HG03460 (cell line): ENCODE data around the gene SYNDIG1.

Source experiments
- ATAC-seq: cut with Tn5 transposase; IDR thresholded peaks from one replicate; pipeline ENCODE4 v1.9.1; 2021; ENCODE audit not compliant: unreplicated experiment

Gene SYNDIG1

GRCh38 chr20:24669701-24670100 is 200.3 kb downstream of the SYNDIG1 start:
- ATAC-seq, result no peak

- no peak for ATAC-seq
Measured at GRCh38 chr20:24670341-24670872, 201.0 kb downstream of the SYNDIG1 start.

GRCh38 chr20:24670981-24671380 is 201.6 kb downstream of the SYNDIG1 start:
- ATAC-seq, result no peak

- ATAC-seq, result no peak
Measured at GRCh38 chr20:24672181-24672880, 202.9 kb downstream of the SYNDIG1 start.

- no peak for ATAC-seq
Measured at GRCh38 chr20:24672886-24673677, 203.7 kb downstream of the SYNDIG1 start.

GRCh38 chr20:24673678-24674570 is 204.5 kb downstream of the SYNDIG1 start:
- no peak for ATAC-seq

- no peak for ATAC-seq
Measured at GRCh38 chr20:24674921-24675605, 205.6 kb downstream of the SYNDIG1 start.

- no peak for ATAC-seq
Measured at GRCh38 chr20:24675651-24676352, 206.4 kb downstream of the SYNDIG1 start.

- no peak for ATAC-seq
Measured at GRCh38 chr20:24676353-24676977, 207.0 kb downstream of the SYNDIG1 start.

- ATAC-seq, result no peak
Measured at GRCh38 chr20:24676978-24677370, 207.5 kb downstream of the SYNDIG1 start.

GRCh38 chr20:24677626-24678315 is 208.3 kb downstream of the SYNDIG1 start:
- no peak for ATAC-seq

GRCh38 chr20:24678351-24679106 is 209.1 kb downstream of the SYNDIG1 start:
- ATAC-seq, result no peak

GRCh38 chr20:24679448-24680047 is 210.1 kb downstream of the SYNDIG1 start:
- no peak for ATAC-seq

- ATAC-seq, result no peak
Measured at GRCh38 chr20:24681634-24682495, 212.4 kb downstream of the SYNDIG1 start.

GRCh38 chr20:24682496-24682985 is 213.1 kb downstream of the SYNDIG1 start:
- no peak for ATAC-seq

GRCh38 chr20:24683676-24684075 is 214.2 kb downstream of the SYNDIG1 start:
- ATAC-seq, result no peak

- ATAC-seq, result no peak
Measured at GRCh38 chr20:24684421-24684871, 215.0 kb downstream of the SYNDIG1 start.
